ENCODE data around the gene PELI2.
"Not testable (repeated sequence)": the region's sequence is repeated elsewhere in the genome, so short reads cannot be mapped to it uniquely, and the experiment has no call there.

The PELI2 gene

DNA sequence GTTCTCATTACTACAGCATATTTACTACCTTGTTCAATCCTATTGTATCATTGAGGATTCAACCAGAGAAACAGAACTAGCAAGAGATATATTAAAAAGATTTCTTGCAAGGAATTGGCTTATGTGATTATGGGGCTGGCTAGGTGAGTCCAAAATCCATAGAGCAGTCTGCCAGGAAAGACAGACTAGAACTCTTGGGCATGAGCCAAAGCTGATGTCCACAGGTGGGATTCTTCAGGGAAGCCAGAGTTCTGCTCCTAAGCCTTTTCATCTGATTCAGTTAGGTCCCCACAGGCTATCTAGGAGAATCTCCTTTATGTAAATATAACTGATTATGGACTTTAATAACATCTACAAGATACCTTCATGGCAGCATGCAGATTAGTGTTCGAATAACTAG is 26.0 kb downstream of the PELI2 start:
- DNase-seq, result no peak

DNA sequence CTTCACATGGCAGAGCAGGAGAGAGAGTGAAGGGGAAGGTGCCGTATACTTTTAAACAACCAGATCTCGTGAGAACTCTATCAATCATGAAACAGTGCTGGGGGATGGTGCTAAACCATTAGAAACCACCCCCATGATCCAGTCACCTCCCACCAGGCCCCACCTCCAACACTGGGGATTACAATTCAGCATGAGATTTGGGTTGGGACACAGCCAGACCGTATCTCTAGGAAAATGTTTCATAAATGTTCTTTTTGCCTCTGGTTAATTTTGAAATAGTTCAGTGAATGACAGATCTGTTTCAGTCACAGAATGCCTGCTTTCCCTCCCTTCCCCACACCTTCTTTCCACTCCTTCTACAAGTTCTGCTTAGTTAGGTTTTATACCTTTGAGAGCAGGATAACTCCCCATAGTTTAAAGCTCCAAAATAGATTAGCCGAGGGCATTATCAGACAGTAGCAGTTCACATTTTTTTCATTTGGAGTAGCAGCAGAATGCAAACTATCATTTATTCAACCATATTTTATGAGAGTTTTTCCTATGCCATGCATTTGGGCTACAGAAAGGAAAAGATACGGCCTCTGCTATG is 27.1 kb downstream of the PELI2 start:
- DNase-seq, result no peak

DNA sequence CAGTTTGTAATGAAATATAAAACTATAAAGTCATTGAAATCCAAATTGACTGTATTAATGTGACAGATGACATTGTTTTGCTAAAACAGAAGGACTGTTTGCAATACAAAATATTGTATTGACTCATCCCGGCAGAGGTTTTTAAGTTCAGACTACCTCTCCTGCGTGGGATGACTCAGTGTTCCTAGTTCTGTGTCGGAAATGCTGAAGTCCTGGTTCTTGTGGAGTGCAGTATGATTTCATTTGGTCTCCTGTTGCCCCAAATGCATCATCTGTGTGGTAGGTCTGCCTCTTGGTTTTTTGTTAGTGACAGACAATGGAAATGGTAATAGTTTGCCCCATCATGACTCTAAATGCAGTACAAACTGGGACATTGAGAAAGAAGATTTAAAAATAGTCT is 27.8 kb downstream of the PELI2 start:
- DNase-seq, result no peak

DNA sequence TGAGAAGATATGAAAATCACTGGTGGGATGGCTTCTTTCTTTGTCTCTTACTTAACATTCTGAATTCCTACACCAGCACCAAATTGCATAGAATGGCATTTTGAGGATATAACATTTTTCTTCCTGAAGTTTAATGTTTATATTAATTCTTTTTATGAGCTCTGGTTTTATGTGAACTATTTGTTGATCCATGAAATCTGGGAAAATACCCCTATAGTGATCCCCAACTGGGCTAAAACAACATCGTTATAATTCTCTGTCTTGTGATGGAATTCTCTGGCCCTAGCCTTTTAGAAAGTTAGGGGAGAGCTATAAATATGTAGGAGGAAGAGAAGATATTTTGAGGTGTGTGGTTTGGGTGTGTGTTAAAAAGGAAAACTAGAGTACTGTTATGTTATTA is 29.2 kb downstream of the PELI2 start:
- DNase-seq, result no peak

GRCh38 chr14:56147986-56148901 is 30.0 kb downstream of the PELI2 start:
- no peak for DNase-seq

DNA sequence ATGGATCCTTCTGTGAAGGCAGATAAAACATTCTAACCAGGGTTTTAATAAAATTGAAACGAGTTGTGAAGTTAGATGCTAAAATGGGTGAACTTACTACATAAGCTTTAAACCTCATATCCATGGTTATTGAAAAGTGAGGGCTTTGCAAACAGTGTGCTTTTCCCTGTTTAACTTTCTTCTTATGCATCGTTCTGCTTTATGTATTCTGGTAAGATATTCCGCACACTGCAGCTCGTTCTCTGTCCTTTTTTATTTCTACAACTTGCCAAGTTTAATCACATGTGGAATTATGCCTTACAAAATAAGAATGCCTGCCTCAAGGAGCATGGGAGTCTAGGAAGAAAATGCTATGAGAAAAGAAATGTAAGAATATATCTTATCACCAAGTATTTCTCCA is 30.9 kb downstream of the PELI2 start:
- DNase-seq, result no peak

GRCh38 chr14:56149995-56150394 is 31.8 kb downstream of the PELI2 start:
- DNase-seq, result no peak

GRCh38 chr14:56150645-56151345 is 32.6 kb downstream of the PELI2 start:
- no peak for DNase-seq

DNA sequence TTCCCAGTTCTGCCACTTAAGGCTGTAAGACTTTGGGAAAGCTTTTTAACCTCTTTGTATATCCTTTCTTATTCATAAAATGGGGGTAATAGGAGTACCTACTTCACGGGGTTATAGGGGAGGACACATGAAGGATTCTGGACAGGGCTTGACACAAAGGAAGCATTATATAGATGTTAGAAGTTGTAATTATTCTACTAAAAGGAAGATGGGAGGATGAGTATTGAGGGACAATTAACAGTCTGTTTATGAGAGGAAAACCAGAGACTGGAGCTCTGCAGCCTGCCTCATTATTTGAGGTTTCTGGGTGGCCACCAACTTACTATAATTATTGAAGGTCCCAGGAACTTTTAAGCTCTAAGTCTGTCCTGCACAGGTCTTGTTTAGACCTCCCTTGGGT is 34.0 kb downstream of the PELI2 start:
- DNase-seq, result no peak

GRCh38 chr14:56153267-56153666 is 35.1 kb downstream of the PELI2 start:
- no peak for DNase-seq

DNA sequence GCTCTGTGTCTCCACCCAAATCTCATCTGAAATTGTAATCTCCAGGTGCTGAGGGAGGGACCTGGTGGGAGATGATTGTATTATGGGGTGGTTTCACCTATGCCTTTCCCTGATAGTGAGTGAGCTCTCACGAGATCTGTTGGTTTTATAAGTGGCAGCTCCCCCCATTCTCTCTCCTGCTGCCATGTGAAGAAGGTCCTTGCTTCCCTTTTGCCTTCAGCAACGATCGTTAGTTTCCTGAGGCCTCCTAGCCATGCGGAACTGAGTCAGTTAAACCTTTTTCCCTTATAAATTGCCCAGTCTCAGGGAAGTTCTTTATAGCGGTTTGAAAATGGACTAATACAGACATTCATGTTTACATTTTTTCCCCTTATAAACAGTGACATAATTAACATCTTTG is 36.1 kb downstream of the PELI2 start:
- DNase-seq, result no peak

DNA sequence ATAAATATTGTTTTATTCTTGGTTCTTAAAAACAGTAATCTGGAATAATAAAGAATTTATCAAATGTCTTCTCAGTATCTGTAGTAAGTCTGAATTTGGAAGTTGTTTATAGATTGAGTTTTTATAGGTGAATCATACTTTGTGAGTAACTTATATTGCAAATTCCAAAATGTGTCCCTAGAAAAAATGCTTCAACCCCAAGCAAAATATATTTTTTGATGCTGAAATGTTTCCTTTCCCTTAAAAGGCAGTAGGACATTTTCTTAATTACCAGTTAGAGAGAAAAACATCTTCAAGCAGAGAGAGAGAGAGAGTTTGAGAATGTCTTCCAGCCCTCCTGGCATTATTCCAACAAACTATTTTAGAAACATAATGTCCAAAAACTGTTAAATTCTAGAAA is 37.9 kb downstream of the PELI2 start:
- no peak for DNase-seq

DNA sequence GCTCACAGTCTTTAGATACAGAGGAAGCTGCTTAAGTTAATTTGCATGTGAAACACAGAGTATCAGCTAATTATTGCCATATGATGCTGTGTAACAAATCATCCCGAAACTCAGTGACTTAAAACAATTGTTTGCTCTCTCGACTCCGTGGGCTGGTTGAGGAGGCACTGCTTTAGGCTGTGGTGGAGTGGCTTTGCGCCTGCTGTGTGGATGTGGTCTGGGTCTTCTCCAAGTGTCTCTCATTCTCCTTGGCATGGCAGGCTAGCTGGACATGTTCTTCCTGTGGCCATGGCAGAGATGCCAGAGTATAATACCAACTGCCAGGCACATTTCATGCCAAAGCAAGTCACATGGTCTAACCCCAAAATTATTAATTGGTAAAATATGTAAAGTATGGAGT is 40.9 kb downstream of the PELI2 start:
- no peak for DNase-seq

GRCh38 chr14:56160088-56160487 is 41.9 kb downstream of the PELI2 start:
- DNase-seq, result no peak

DNA sequence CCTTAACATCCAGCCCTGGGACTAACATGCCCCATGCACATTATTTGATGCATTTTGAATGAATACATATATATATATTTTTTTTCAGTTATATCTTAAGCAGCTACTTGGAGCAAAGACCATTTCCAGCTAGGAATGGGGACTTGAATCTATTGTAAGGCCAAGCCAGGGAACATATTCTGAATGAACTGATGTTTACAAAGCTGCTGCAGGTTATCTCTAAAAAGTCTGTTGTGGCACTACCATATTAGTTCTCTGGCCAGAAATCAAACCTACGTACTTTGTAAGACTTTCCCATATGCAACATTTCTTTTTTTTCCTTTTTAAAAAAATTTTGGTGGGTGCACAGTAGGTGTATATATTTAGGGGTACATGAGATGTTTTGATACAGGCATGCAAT is 43.4 kb downstream of the PELI2 start:
- DNase-seq, result no peak

DNA sequence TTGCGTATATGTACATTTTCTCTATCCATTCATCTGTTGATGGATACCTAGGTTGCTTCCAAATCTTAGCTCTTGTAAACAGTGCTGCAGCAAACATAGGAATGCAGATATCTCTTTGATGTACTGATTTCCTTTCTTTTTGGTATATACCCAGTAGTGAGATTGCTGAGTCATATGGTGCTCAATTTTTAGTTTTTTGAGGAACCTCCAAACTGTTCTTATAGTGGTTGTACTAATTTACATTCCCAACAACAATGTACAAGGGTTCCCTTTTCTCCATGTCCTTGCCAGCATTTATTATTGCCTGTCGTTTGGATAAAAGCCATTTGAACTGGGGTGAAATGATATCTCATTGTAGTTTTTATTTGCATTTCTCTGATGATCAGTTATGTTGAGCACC is 44.3 kb downstream of the PELI2 start:
- no peak for DNase-seq

DNA sequence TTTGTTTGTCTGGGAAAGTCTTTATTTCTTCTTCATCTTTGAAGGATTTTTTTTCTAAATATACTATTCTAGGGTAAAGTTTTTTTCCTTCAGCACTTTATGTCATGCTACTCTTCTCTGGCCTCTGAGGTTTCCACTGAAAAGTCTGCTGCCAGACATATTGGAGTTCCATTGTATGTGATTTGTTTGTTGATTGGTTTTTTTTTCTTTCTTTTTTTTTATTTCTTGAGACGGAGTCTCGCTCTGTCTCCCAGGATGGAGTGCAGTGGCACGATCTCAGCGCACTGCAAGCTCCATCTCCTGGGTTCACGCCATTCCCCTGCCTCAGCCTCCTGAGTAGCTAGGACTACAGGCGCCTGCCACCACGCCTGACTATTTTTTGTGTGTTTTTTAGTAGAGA is 48.4 kb downstream of the PELI2 start:
- DNase-seq, result not testable (repeated sequence)

DNA sequence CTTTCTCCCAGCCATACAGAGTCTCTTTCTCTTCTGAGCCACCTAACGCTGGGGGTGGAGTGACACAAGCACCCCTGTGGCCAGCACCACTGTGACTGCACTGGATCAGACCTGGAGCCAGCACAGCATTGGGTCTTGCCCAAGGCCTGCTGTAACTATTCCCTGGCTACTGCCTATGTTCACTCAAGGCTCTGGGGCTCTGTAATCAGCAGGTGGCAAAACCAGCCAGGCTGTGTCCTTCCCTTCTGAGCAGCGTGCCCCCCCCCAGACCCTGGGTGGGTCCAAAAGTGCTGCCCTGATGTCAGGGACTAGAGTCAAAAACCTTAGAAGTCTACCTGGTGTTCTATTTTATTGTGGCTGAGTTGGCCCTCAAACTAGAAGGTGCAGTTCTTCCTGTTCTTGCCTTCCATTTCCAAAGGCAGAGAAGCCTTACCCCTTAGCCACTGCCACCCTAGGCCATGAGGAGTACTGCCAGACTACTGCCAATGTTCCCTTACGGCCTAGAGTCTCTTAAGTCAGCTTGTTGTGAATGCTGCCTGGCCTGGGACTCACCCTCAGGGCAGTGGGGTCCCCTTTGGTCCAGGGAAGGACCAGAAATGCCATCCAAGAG is 49.9 kb downstream of the PELI2 start:
- no peak for DNase-seq

GRCh38 chr14:56170028-56170427 is 51.8 kb downstream of the PELI2 start:
- no peak for DNase-seq

- no peak for DNase-seq
Measured at GRCh38 chr14:56170877-56171422, 52.7 kb downstream of the PELI2 start.

GRCh38 chr14:56172074-56172473 is 53.9 kb downstream of the PELI2 start:
- no peak for DNase-seq

GRCh38 chr14:56172571-56172971 is 54.4 kb downstream of the PELI2 start:
- DNase-seq, result no peak

- DNase-seq, result no peak
Measured at GRCh38 chr14:56173365-56173922, 55.2 kb downstream of the PELI2 start.

All from activated CD8-positive, alpha-beta memory T cell treated with anti-CD3 and anti-CD28 coated beads, Interleukin-2, amount 50 U/mL, for 4 hours (primary cell).